Measurements from ENCODE around the gene MAN1C1.
A peak's percentile ranks its signal among the peaks of the same experiment; 100 is the strongest.
"Not testable (repeated sequence)": the region's sequence is repeated elsewhere in the genome, so short reads cannot be mapped to it uniquely, and the experiment has no call there.

The MAN1C1 gene

DNA sequence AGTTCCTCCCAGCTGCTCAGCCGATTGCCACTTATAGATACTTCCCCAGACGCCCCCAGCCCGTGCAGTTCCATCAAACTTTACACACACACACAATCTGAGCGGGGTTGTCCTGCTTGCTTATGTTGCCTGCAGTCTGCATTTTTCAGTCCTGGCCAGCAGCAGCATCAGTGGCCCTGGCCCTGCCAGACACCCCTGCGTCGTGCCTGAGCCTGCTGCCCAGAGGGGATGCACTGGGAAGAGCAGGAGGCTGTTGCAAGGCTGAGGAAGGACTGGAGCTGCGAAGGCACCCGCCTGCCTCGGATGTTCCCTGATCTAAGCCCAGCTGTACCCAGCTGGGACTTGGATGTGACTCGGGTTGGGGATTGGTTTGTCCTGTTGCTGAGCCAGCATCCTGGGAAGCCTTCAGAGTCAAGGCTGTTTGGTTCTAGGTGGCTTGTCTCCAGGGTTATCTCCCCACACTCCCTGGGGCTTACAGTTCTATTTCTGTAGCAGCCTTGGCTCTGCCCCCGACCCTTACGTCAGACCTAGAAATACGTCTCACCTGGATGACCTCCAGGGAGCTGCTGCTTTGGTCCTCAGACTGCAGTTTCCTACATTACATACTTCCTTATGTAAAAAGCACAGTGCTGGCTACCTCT is 42.3 kb downstream of the MAN1C1 start:
- no peak for DNase-seq

GRCh38 chr1:25661043-25661815 is 44.6 kb downstream of the MAN1C1 start:
- no peak for DNase-seq

- no peak for DNase-seq
Observed at GRCh38 chr1:25662061-25662460, 45.5 kb downstream of the MAN1C1 start.

DNA sequence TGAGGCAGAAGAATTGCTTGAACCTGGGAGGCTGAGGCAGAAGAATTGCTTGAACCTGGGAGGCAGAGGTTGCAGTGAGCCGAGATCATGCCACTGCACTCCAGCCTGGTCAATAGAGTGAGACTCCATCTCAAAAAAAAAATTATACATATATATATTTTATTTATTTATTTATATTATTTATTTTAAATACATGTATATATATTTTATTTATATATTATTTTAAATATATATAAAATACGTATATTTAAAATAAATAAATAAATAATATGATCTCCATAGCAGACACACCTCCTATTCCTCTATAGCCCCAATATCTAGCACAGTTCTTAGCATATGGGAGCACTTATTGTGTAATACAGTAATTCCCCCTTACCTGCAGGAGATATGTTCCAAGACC is 46.4 kb downstream of the MAN1C1 start:
- not testable (repeated sequence) for DNase-seq

DNA sequence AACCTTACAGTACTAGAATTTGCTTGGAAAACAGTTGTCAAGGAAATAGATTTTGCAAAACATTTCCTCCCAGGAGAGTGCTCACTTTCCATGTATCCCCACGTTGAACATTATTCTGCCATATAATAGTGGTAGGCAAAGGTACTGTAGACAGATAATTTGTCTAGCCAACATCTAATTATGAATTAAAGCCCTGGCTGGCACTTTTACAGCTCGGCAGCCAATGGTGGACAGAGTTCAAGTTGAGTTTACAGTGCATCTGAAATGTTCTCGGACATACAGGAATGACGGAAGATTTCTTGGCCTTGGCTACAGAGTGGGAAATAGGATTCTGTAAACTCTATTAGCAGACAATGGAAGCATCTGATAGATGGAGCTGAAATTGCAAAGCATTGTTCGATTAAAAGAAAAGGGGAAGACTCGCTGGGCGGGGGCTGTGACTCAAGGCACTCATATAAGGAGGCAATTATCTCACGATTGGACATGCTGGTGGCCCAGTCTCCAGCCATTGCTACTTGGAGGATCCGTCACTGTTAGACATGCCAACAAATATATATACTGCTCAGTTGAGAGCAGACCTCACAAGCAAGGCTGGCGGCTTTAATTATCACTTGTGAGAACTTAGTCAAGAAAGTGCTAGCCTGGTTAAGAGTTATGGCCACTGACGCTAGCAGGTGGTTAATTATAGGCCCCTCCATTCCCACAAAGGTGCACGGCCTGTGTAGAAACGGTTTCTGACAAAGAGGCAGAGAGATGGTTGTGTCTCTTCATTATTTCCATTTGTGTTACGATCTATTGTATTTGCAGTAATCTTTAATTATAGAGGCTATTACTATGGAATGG is 48.0 kb downstream of the MAN1C1 start:
- no peak for DNase-seq

- no peak for DNase-seq
Observed at GRCh38 chr1:25666460-25666859, 49.9 kb downstream of the MAN1C1 start.

- no peak for DNase-seq
Observed at GRCh38 chr1:25668931-25669573, 52.5 kb downstream of the MAN1C1 start.

DNA sequence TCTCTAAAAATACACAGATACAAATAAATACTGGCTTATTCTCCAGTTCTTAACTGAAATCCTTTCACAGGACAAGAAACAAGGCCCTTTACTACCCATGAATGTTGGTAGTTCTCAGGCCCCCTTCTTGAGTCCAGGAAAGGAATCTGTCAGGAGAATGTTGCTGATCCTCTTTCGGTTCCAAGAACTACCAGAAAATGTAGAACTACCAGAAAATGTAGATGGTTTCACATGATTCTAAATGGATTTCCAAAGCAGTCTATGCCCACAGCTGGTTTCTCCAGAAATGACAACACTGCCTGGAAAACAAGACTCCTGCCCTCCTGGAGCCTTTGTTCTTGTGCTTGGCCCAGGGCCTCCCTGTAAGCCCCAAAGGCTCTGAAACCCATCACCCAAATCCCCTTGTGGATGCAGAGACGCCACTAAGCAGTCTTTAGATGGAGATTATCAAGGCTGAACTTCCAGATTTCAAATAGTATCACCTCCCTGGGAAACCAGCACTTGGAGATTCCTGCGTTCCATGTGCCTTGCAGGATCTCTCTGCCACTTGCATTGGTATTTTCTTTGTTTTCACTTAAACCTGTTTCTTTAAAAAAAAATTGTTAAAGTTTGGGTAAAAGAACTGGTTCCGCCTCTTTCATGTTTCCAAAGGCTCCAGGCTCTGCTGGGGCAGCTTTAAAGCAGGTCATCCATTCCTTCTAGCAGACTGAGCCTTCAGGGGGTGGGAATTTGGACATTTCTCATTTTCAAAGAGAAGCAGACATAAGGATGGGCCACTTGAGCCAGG is 53.4 kb downstream of the MAN1C1 start:
- no peak for DNase-seq

DNA sequence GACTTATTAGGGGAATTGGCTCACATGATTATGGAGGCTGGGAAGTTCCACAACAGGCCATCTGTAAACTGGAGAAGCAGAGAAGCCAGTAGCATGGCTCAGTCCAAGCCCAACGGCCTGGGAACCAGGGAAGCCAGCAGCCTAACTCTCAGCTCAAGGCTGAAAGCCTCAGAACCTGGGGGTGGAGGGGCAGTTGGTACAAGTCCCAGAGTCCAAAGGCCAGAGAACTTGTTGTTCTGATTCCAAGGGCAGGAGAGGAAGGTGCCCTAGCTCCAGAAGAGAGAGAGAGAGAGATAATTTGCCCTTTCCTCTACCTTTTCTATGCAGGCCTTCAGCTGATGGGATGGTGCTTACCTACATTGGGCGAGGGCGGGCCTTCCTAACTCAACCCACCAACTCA is 55.3 kb downstream of the MAN1C1 start:
- DNase-seq, result no peak

DNA sequence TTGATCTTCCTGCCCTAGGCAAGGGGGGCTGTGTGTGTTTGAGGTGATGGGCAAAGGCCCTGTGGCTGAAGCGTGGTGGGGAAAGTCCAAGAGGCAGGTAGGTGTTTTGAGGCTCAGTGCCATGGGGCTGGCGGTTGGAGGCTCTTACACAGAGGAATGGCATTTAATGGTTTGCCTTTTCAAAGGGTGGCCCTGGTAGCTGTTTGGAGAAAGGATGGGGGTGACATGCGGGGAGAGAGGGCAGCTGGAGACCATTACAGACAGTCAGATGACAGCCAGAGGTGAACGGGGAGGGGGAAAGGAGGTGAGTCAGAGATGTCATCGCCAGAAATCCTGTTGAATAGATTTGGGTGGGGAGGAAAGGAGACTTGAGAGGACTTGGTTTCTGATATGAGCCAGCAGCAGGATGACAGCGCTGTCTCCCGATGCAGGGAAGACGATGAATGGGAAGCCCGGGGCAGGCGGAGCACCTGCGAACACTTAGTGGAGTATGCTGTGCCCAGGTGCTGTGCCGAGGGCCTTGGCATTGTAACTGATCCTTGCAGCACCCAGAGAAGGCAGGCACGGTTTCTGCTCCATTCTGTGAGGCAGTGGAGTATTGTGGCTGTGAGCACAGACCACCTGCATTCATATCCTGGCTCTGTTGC is 56.3 kb downstream of the MAN1C1 start:
- no peak for DNase-seq

DNA sequence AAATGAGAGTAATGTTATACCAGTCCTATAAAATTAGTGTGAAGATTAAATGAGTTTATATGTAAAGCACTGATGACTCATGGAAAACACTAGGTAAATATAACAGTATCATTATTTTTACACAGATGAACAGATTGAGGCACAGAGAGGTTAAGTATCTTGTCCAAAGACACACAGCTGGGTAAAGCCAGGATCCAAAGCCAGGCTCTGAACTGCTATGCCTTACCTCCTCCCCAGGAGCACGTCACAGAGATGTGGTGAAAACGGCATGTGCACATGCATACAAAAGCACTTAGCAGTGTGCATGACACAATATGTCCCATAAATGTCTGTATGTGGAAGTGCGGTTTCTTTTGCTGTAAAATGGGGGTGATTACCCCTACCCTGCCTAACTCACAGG is 56.9 kb downstream of the MAN1C1 start:
- no peak for DNase-seq

DNA sequence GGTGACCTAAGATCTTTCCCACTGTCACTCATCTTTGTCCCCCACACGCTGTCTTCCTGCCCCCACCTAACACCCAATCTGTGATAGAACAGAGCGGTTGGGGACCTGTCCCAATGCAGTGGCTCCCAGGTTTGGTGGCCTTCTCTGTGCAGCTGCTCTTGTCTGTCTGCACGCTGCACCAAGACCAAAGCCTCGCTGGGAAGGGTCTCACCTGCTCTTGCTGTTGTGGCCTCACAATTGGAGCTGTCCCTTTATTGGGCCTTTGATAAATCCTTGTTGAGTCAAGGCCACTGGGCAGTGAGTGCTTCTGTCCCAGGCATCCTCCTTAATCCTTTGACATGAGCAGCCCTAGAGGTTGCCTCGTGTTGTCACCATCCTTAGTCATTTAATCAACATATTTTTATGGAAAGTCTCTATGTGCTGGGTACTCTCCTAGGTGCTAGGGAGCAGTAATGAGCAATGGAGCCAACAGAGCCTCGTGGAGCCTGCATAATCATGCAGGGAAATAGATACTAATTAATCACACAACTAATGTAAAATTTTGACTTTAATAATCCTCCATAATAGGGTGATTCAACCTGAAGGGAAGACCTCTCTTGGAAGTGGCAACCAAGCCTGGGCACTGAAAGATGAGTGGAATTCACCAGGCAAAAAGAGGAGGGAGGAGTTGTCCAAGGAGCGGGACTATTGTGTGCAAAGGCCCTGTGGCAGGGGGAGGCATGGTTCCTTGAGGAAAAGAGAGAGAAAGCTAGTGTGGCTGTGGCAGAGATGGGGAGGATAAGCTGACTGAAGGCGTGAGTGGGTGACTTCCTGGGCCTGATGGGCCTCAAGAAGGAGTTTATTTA is 57.6 kb downstream of the MAN1C1 start:
- no peak for DNase-seq

DNA sequence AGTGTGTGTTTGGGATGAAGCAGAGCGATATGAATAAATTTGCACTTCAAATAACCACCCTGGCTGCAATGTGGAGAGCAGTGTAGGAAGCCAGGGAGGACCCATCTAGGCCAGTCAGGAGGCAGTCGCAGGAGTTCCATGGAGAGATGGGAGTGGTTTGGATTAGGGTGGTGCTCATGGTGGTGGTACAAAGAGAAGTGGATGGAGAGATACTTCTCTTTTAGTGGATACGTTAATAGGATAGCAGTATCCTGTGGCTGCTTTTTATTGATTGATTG is 58.2 kb downstream of the MAN1C1 start:
- no peak for DNase-seq

- DNase-seq, result no peak
Observed at GRCh38 chr1:25675729-25676476, 59.3 kb downstream of the MAN1C1 start.

DNA sequence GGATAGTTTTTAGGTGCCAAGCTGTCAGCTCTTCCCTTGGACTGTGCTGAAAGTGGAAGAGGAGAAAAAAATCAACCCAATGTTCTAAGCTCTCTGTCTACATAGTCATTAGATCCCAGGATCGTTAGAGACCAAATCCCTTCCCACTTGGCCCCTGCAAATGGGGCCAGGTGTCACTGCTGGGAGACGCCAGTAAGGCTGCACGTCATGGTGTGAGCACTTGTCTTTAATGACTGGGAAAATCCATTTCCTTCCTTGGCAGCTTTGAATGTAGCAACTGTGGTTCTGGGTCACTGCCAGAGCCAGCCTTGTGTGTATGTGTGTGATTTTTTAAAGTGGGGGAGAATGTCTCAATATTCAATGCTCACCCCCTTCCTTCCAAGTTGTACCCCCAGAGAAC is 59.9 kb downstream of the MAN1C1 start:
- peak; percentile 46 for DNase-seq

DNA sequence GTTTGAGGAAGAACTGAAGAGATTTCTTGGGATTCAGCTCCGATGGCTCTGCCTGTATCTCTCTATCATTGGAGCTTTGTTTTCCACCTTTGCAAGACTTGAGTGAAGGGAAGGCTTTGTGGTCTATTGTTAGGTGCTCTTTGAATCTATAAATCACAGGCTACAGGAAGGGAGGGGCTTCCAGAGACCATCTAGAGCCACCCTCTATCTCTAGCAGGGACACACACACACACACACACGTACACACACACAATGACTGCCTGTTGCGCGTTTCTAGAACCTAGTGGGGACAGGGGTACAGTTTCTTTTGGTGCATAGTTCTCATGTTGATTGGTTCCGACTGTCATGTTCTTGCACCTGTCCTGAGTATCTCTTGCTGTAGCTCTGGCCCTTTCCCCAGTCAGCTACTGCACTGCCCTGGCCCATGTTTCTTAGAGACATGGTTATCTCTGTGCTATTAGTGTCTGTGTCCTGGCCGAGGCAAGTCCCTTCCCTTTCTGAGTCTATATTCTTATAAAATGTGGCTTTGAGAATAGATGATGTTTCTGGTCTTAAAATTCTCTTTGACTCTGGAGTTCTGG is 60.7 kb downstream of the MAN1C1 start:
- DNase-seq, result no peak

GRCh38 chr1:25679171-25679570 is 62.6 kb downstream of the MAN1C1 start:
- no peak for DNase-seq

DNA sequence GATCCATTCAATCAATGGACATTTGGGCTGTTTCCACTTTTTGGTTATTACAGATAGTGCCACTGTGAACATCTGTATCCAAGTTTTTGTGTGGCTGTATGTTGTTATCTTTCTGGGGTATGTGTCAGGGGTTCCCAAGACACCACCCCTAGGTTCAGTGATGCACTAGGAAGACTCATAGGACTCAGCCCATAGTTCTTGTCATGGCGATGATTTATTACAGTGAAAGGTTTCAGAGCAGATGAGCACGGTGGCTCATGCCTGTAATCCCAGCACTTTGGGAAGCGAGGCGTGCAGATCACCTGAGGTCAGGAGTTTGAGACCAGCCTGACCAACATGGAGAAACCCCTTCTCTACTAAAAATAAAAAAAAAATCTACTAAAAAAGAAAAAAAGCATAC is 64.1 kb downstream of the MAN1C1 start:
- DNase-seq, result no peak

GRCh38 chr1:25682059-25682601 is 65.5 kb downstream of the MAN1C1 start:
- no peak for DNase-seq

DNA sequence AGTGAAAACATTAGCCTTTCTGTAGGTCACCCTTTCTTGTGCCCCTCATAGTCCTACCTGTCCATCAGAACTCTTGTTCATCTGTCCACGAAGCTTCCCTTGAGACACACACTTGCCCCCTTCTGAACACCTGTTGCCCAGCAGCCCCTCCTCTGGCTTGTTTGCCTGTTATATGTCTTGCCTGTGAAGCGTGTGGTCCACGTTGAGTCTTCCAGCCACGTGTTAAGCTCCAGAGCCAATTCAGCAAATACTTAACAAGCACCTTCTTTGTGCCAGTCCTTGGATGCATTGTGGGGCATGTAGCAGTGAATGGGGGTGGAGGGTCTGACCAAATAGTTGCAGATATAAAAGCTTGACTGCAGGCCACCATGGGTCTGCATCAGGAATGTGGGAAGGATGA is 66.6 kb downstream of the MAN1C1 start:
- DNase-seq, result no peak
